ENCODE data around the gene NTSR1.
"Not testable (repeated sequence)": the region's sequence is repeated elsewhere in the genome, so short reads cannot be mapped to it uniquely, and the experiment has no call there.

The NTSR1 gene

DNA sequence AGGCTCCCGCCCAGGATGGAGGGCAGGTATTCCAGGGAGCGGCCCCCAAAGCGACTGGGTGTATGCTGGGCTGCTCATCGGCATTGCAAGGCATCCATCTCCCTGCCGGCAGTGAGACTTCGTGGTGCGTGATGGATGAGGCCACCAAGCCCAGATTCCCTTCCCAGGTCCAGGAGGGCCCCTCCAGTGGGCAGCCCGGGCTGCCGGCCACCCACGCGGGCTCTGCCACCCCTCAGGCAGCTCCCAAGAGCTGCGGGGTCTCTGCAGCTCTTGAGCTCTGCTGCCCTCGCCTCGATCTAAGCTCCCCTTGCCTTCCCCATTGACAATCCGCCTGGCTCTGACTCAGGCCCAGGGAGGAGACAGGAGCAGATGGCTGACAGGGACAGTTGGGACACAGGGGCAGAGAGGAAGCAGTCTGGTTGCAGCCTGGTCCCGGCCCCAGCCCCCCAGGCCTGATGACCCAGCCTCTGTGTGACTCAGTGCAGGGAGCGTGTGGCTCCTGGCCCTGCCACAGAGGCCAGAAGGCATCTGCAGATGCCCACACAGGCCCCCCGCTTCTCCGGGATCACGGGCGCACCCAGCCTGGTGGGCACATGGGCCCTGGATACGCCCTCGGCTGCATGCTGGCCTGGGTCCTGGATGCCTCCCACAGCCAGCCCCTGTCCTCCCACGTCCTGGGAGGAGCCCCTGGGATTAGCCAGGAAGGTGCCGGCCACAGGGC is 33.3 kb upstream of the NTSR1 start:
- DNase-seq, result no peak

DNA sequence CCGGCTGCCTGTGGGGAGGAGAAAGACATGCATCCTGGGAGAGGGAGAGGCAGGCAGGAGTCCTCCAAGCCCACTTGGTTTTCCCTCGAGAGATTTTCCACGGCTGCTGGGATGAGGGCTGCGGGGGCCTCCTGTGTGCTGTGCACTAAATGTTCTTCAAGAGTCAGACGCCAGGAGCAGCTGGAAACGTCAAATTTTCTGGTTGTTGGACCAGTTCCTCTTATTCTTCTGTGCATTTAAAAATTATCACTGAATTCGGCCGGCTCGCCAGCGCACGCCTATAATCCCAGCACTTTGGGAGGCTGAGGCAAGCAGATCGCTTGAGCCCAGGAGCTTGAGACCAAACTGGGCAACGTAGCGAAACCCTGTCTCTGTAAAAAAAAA is 32.8 kb upstream of the NTSR1 start:
- no peak for DNase-seq

DNA sequence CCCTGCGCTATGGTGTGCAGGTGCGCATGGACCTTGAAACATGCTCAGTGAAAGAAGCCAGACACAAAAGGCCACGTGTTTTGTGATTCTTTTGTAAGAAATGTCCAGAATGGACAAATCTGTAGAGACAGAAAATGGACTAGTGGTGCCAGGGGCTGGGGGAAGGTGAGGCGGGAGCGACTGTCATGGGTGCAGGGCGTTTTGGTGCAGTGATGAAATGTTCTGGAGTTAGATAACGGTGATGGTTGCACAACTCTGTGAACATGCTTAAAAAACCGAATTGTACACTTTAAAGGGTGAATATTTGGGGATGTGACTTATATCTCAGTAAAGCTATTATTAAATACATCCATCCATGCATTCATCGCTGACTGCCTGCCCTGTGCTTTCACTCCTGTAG is 31.7 kb upstream of the NTSR1 start:
- no peak for DNase-seq

DNA sequence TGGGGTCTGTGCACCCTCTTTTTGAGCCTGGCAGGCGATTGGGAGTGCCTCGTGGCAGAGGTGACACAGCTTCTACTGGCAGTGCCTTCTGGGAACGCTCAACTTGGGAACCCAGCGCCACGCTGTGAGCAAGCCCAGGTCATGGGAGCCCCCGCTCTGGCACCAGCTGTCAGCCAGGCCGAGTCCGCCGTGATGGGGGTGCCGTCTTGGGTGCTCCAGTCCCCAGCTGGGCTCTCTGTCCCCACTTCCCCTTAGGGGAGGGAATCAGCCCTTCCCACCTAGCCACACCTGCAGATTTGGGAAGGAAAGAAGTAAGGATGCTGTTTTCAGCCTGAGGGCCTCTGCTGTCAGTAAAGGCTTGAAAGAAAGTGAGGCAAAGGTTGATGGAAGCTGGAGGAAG is 31.0 kb upstream of the NTSR1 start:
- no peak for DNase-seq

DNA sequence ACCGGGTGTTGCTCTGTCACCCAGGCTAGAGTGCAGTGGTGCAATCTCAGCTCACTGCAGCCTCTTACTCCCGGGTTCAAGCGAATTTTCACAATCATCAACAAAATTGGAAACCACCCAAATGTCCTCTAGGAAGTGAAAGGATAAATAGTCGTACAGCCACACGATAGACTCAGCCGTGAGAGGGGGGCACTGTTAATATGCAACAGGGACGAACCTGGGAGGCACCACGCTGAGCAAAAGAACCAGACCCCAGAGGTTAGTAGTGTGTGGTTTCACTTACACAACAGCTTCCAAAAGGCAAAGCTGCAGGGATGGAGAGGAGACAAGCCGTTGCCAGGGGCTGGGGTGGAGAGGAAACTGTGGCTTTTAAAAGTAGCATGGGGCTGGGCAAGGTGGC is 30.1 kb upstream of the NTSR1 start:
- DNase-seq, result no peak

DNA sequence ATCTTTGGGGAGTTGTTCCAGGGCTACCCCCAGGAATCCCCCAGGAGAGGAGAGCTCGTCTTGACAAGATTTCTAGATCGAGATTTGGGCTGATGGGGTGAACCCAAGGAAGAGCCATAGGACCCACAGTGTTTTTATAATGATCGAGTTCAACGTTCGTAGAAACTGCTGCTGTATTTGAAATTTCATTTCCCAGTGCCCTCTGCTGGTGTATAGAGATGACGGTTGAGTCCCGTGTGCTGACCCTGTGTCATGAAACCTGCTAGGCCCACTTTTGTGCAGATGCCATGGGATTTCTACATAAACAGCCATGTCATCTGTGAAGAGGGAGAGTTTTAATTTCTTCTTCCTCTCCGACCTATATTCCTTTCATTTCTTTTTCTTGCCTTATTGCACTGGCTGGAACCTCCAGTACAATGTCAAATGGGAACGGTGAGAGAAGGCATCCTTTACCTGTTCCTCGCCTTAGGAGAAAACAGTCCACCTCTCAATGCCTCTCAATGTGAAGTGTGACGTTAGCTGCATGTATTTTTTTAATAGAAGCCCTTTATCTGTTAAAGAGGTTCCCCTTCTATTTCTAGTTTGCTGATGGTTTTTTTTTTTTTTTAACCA is 28.6 kb upstream of the NTSR1 start:
- no peak for DNase-seq

DNA sequence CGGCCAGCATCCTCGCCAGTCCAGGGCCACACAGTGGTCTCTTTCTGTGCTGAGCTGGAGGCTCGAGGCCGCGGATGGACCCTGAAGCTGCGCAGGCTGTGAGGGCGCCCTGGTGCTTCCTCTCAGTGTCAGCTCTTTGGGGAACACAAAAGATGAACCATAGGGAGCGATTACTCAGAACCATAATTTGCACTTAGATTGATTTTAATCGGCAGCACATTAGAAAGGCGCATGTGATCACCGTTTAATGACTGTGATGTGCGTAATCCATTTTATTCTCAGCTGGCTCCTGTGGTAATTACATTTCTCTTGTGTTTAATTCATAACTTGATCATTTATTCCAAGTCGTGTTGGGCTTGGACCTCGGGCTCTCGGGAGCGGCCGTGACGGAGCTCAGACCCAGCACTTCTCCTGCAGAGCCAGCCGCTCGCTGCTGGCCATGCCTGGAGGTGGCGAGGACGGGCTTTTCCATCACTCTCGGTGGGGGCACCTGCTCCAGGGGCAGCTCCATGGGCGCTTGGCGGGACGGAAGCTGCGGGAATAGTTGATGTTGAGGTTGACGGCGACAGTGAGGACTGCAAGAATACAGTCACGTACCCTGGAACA is 25.6 kb upstream of the NTSR1 start:
- DNase-seq, result no peak

DNA sequence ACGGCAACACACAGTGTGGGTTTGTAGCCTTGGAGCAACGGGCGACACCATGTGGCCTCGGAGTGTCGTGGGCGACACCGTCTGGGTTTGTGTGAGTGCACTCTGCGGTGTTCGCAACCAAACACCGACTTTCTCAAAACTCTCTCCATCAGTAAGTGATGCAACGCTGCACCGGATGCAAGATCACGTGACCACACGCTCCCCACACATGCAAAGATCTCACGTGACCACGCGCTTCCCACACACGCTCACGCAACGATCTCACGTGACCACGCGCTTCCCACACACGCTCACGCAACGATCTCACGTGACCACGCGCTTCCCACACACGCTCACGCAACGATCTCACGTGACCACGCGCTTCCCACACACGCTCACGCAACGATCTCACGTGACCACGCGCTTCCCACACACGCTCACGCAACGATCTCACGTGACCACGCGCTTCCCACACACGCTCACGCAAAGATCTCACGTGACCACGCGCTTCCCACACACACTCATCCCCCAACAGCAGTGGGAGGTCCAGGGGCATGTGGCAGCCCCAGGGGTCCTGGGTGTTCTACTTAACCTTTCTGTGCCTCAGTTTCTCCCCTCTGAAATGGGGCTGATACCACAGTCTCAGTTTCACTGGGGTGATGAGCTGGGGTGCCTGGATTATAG is 24.8 kb upstream of the NTSR1 start:
- DNase-seq, result not testable (repeated sequence)

DNA sequence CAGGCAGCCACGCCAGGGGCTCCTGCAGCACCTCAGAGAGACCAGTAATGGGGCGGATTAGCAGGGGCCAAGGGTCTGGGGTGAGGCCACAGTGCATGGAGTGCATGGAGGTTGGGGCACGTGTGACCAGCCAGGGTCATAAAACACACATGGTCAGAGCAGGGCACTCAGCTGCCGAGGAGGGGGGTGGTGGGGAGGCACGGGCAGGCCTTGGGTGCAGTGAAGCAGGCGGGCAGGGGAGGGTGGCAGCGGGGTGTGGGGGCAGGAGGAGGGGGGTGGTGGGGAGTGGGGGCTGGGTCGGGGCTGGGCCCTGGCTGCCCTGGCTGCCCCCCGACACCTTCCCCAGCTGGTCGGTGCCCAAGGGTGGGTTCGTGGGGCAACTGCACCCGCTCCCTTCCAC is 23.7 kb upstream of the NTSR1 start:
- no peak for DNase-seq

DNA sequence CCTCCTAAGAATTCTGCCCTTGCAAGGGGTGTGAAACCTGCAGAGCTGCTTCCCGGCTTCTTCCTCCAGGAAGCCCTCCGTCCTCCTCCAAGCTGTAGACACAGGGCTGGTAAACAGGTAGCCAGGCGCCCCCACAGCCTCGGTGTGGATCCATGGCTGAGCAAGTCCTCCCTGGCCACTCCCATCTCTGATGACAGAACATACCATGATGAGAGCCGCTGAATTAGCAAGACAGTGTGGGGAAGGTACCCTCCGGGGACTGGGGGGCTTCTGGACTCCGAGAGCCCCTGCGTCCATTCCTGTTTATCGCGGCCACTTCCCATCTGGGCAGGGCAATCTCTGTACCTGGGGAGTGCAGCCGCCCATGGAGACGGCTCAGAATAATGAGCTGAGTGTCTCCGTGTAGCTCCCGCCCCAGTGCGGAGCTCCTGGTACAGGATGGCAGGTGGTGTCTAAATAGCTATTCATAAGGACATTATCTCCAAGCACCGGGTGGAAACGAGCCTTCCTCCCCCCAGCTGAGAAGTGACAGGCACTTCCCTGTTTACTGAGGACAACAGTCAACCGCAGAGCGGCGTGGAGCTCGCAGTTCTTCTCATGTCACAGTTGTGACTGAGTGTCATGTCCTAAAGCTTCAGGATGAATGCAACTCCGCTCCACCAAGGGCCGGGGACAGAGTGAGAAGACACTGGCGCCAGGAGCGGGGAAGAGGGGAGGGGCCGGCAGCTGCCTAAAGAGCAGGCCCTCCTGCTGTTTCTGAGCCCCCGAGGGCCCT is 22.7 kb upstream of the NTSR1 start:
- no peak for DNase-seq

DNA sequence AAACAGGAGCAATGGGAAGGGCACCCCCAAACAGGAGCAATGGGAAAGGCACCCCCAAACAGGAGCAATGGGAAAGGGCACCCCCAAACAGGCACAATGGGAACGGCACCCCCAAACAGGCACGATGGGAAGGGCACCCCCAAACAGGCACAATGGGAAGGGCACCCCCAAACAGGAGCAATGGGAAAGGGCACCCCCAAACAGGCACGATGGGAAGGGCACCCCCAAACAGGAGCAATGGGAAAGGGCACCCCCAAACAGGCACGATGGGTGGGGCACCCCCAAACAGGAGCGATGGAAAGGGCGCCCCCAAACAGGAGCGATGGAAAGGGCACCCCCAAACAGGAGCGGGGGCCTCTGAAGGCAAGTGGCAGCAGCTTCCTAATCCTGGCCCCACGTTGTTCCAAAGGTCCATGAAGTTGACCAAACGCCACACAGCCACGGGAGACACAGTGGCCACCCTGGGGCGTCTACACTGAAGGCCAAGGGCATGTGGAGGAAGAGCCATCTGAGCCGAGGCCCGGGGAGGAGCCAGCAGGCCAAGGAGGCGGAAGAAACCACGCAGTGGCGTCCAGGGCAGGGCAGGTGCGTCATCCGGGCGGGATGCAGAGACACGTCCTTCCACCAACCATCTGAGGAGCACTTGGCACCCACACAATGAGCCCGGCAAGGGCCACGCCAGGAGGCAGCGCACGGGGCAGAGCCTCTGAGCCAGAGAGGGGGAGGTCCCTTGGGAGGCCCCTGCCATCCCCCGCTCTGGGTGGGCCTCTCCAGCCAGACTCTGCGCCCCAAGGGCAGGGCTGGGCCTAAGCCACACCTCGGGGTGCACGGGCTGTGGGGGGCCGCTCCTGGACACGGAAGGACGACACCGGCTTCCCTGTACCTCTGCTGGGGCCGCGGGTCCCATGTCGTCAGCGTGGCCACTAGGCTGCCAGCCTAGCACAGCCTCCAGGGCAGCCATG is 21.5 kb upstream of the NTSR1 start:
- no peak for DNase-seq

DNA sequence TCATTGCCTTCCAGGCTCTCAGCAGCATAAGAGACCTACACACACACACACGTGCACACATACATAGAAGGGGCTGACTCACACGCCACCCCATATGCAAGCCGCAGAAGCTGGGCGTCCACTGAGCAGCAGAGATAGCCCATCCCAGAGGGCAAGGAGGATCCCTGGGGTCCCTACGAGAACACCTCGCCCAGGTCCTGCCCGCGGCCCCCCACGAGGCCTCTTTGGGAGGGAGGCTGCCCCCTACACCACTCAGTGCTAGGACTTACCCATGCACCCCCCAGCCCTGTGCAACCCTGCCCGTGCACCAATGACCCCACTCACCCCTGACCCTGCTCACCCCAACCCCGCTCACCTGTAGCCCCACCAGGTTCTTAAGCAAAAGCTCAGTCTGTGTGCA is 20.6 kb upstream of the NTSR1 start:
- no peak for DNase-seq

DNA sequence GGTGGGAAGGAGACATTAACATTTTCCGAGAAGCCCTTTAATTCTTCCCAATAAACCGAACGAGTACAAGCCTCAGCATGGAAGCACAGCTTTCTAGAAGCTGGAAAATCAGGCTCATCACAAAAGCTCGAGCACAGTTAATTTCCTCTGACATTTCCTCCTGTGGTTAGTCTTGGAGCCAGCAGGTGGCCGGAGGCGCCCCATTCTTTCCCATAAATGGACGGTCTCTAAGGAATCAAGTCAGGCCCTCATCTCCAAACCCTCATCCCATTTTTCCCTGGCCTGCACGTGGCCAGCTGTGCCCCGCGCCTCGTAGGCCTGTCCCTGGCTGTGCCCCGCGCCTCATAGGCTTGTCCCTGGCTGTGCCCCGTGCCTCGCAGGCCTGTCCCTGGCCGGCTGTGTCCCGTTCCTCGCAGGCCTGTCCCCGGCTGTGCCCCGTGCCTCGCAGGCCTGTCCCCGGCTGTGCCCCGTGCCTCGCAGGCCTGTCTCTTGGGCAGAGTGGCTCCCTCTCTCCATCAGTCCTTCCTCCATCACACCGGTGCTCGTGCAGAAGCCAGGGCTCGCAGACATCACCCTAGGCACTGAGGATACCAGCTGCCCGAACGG is 19.7 kb upstream of the NTSR1 start:
- DNase-seq, result no peak

DNA sequence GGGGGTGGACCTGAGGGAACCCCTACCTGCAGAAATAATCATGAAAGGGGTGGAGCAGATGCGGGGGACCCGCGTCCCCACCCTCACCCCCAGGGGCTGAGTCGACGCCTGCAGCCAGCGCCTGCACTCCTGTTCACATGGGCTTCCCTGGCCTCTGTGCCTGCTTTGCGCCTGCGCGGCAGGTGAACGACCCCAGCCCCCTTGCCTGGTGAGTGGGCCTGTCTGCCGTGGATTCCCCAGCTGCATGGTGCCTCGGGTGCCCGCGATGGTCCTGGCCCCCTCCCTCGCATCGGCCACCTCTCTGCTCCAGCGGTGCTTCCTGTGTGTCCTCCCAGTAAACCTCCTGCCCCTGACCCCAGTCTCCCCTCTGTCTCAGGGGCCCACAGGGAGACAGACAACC is 18.8 kb upstream of the NTSR1 start:
- DNase-seq, result no peak

DNA sequence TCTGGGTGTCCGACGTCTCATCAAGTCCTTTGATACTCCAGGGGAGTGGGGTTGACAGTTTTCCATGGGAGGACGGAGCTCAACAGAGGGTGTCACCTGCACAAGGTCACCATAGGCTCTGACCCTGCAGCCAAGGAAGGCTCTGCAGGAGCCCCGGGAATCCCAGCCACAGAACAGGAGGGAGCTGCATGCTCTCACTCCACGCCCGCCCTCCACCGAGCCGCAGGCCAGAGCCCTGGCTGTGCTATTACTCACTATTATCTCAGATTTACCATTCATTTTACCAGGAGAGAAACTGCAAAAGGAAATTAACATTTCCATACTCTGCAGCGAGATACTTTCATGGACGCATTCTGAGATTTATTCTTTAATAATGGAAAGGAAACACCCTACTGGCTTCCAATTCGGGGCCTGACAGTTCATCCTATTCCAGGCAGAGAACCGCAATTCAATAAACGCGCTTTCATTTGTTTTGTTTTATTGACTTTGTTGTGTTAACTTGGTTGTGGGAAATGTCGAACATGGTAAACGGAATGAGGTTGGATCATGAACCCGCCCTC is 18.3 kb upstream of the NTSR1 start:
- no peak for DNase-seq

DNA sequence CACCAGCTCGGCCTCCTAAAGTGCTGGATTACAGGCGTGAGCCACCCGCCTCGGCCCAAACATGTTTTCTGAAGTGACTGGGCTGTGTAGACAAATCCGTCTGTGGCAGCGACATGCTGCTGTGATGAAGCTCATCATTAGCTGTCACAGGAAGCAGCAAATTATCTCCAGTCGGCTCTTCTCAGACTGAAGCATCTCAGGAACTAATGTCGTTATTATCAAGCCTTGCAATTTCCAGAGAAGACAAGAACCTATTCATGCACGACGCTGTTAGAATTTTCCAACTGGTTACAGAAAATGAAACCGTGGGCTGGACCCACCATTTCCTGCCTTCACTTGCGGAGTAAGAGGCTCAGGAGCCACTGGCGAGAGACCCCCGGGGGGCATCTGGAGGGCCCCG is 17.1 kb upstream of the NTSR1 start:
- DNase-seq, result no peak

DNA sequence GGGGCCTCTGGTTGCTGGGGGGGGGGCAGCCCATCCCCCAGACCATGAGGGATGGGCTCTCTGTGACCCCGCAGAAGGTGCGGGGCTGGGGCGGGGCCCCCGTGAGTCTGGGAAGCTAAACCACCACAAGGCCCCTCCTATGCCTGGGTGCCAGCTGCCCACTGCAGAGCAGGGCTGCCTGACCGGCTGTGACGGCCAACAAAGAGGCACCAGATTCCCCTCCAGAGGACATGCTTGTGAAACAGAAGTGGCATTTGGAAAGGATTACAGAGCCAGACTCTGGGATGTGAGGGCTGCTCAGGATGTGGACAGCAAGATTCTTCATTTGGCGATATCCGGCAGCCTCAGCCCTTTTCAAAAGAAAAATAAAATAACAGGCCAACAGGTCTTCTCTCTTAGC is 16.5 kb upstream of the NTSR1 start:
- no peak for DNase-seq

DNA sequence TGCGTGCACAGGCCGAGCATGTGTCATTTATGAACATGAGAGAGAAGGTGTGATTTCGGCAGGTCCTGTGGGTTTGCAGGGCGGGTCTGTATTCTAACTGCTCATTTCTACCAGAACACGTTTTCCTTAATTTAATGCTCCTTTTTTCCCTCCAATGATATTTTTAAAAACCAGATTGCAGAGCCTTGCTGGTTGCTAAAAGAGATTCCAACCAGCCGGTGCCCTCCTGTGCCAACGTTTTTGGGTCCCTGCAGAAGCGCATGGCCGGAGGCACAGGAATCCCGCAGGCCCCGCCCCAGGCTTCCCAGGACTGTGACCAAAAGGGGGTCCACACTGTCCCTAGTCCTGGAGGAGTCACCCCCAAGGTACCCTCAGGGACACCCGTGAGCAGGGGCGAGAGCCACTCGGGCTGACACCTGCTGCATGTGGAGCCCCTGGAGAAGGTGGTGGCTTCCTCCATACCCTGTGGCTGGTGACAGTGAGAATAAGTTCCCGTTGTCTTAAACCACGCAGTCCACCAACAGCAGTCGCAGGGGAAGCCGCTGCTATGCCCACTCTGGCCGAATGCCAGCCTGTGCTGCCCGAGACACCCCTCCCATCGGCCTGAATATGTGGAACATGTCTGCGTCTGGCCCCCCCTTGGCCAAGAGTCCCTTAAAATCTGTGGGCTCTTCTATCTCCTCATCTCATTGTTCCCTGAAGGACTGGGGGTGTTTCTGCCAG is 15.7 kb upstream of the NTSR1 start:
- no peak for DNase-seq

DNA sequence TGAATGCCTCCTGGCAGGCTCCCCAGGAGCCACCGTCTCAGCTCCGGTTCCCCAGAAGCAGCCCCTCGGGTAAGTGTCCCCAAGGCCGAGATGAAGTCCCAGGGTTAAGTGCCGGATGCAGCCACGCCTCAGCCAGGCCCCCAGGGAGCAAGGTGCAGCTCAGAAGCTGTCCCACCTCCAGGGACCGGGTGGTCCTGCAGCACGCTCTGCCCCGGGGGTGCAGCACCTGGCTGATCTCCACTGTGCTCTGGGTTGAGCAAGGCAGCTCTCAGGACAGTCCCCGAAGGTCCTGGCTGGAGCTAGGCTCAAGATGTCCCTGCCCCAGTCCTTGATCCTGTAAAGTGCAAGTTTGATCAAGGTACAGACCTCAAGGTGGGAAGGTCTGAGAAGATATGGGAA is 15.1 kb upstream of the NTSR1 start:
- DNase-seq, result no peak

DNA sequence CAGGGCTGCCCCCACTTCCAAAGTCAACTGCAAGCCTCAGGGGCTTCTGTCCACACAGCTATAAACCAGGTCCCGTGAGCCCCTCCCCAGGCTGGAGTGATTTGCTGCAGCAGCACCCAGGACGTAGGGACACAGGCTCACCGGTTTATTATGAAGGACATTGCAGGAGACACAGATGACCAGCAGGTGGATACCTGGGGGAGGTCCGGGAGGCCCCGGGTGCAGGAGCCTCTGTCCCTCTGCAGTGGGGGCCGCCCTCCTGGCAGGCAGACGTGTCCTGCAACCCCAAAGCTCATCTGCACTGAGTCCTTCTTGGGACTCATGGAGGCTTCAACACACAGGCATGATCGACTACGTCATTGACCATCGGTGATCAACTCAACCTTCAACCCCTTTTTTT is 14.5 kb upstream of the NTSR1 start:
- DNase-seq, result no peak

DNA sequence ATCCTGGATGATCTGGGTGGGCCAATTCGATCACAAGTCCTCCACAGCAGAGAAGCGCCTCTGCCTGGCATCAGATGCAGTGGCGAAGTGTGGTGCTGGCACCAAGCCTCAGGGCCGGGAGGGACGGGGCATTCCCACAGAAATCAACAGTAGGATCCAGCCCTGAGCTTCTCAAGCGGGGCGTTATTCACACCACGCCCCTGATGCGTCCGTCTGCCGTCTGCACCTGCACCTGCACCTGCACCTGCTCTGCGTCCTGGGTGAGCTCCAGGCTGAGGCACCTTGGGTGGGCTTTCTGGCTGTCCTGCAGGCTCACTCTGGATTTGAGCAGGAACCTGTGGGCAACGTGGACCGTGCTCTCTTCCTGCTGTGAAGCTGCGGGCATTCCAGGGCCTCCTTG is 13.8 kb upstream of the NTSR1 start:
- no peak for DNase-seq
